ENCODE data around the gene CRB2.

Gene CRB2

DNA sequence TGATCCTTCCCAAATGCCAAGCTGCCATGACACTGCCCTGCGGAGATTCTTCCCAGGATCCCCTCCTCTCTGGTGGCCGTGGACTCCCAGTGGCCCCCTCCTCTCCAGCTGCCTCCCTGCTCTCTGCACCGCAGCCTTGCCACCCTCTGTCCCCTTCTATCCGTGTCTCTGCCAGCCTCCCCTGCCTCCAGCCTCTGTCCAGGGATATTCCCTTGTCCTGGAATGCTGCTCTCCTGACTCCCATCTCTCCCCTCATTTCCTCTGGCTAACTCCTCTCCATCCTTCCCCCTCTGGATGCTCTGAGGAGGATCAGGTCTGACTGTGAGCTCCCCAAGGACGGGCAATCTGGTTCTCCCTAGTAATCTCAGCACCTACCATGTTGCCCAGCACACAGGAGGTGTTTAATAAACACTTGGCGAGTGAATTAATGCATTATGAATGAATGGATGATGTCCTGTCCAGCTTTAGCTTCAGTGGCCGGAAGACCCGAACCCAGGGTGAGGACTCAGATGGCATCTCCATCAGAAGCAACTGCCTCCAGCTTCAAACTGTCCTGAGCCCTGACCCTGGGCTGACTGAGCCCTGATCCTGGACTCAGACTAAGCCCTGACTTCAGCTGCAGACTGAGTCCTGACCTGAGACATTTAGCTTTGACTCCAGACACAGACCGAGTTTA is 7.5 kb upstream of the CRB2 start:
- DNase-seq (ENCODE audit: low spot score): no peak

DNA sequence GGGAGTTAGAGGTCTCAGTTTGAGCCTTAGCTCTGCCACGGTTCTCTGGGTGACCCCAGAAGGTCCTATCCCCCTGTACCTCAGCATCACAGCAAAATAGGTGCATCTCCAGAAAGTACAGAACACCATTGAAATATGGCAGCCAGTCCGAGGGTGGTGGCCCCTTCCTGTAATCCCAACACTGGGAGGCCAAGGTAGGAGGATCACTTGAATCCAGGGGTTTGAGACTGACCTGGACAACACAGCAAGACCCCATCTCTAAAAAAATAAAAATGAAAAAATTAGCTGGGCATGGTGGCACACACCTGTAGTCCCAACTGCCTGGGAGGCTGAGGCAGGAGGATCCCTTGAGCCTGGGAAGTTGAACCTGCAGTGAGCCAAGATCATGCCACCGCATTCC is 7.0 kb upstream of the CRB2 start:
- no peak for DNase-seq (ENCODE audit: low spot score)

GRCh38 chr9:123349691-123350480 is 6.1 kb upstream of the CRB2 start:
- peak; percentile 81 for DNase-seq (ENCODE audit: low spot score)

DNA sequence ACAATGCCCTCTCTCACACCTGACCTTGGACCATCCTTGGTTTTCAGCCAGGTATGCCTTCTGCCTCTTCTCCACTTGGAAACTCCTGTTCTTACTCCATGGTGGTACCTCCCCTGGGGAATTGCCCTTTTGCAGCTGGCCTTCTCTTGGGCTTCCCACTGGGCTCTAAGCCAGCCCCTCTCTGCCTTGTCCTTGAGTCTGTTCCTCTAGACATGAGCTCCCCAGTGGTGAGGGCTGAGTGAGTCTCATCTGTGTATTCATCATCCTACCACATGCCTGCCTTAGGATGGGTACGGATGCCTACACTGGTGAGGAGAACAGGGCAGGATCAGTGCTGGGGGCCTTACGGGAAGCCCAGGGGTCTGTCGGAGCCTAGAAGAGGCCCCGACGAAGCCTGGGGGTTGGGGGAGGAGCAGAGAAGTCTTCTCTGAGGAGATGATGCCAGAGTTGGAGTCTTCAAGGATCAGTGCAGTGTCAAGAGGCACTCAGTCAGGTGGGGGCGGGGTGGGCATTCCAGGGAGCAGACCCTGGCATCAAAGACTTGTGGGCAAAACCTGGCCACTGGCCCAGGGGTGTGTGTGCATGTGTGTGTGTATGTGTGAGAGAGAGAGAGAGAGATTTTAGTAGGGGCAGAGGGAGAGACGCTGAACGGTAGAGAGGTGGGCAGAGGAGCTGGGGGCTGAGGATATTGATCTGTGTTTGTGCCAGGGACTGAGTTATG is 5.2 kb upstream of the CRB2 start:
- DNase-seq (ENCODE audit: low spot score): no peak

GRCh38 chr9:123353041-123353440 is 3.0 kb upstream of the CRB2 start:
- no peak for DNase-seq (ENCODE audit: low spot score)

- no peak for DNase-seq (ENCODE audit: low spot score)
Observed at GRCh38 chr9:123353984-123354591, 1.9 kb upstream of the CRB2 start.

DNA sequence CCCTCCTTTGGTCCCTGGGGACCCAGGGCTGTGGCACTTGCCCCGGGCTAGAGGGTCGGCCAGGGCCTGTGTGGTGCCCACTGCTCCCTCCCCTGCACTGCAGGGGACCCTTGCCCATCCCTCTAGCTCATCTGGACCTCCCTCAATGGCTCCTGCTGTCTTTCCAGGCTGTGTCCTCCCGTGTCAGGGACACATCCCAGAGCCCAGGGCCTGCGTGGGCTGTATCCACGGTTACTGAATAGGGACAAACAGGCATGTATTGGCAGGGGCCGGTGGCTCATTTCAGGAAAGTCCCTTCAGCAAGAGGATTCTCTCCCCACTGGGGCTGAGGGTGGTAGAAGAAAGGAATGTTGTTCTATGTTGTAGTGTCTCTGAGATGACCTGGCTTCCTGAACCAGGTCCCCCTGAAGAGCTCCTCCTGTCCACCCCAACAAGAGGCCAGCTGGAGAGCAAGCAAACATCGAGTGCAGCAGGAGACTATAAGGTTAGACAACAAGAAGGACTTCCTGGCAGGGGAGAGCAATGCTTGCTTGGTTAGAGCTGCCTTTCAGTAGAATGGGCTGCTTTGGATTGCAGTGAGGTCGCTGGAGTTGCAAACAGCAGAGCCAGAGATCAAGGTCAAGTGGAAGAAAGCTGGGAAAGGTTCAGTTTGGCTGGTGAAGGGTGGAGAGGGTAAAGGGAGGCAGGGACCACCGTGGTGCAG is 1.0 kb upstream of the CRB2 start:
- DNase-seq (ENCODE audit: low spot score): no peak

GRCh38 chr9:123356851-123357742 is 1.1 kb downstream of the CRB2 start:
- DNase-seq (ENCODE audit: low spot score): no peak

- no peak for DNase-seq (ENCODE audit: low spot score)
Observed at GRCh38 chr9:123357743-123358059, 1.7 kb downstream of the CRB2 start.

GRCh38 chr9:123358181-123358905 is 2.3 kb downstream of the CRB2 start:
- DNase-seq (ENCODE audit: low spot score): no peak

DNA sequence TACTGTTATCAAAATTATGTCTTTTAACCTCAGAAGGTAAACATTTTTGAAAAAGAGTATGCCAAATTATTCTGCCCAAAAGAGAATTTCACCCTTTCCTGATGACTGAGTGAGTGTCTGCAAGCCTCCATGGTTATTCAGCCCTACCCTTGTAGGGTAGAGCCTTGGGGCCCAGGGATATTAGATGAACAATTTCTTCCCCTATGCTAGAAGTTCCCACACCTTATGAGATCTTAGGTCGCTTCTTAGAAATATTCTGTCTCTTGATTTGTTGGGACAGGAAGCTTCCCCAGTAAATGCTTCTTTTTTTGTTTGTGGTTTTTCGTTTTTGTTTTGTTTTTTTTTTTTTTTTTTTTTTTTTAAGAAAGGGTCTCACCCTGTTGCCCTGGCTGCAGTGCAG is 3.1 kb downstream of the CRB2 start:
- DNase-seq (ENCODE audit: low spot score): no peak

GRCh38 chr9:123359546-123359945 is 3.5 kb downstream of the CRB2 start:
- no peak for DNase-seq (ENCODE audit: low spot score)

DNA sequence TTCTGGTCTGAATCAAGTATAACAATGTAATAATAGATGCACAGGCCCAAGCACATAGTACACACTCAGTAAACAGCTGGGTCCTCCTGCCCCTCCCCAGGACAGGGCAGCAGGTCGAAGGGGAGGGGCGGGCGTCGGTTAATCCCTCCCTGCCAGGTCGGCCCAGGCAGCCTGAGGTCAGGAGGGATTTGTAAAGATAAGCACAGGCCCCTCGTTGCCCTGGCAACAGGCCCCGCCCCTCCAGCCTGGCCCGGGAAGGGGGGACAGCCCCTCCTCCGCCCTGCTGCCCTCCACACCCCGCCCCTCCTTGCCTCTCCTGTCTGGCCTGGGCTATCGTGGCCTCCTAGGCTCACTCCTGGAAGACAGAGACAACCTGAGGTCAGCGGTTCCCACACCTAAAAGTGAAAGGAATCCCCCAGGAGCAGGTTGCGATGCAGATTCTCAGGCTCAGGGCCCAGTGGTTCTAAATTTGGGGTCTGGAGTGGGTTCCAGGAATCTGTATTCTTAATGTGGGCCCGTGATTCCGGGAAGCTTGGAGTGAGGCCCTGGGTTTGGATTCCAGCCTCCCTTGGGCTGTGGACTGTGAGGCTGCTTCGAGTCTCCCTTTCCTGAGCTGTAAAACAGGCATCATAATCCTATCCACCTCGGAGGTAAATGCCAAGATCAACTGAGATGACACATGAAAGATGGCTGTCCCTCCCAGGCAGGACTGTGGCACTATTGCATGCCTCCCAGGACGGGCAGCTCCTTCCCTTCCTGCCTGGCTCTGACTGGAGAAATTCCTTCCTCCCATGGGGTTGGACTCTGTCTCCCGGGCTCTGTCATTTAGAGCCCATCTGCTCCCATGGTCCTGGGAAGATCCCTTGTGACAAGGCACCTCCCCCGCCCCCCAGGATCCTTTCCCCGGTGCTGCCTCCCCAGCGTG is 4.4 kb downstream of the CRB2 start:
- DNase-seq (ENCODE audit: low spot score): no peak

- no peak for DNase-seq (ENCODE audit: low spot score)
Observed at GRCh38 chr9:123361086-123361730, 5.2 kb downstream of the CRB2 start.

DNA sequence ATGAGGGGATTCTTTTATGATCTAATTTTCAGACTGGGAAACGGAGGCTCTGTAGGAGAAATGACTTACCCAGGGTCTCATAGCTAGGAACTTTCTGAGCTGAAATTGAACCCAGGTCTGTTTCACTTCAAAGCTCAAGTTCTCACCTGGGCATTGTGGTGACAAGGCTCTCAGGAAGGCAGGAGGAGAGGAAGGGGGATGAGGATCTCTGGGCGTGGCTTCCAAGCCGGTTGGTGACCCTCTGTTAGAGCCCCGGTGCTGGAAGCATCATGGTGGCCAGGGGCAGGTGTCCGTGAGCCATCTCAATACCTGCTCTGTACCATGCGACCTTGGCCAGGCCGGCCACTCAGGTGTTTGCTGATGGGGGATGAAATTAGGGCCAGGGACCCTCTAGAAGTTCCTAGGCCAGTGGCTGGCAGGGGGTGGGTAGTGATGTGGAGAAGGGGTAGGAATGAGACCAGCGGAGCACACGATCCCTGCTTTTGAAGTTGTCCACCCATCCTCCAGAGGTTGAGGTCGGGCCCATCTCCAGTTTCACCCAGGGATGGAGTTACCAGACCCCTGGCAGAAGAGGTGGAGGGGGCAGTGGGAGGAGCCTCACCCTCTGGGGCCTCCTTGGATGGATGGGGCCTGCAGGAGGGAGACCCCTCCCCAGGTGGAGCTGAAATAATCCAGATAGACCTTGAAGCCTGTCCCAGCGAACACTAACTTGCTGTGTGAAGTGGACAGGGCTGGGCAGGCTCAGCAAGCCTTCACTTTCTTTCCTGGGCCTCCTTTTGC is 5.9 kb downstream of the CRB2 start:
- no peak for DNase-seq (ENCODE audit: low spot score)

DNA sequence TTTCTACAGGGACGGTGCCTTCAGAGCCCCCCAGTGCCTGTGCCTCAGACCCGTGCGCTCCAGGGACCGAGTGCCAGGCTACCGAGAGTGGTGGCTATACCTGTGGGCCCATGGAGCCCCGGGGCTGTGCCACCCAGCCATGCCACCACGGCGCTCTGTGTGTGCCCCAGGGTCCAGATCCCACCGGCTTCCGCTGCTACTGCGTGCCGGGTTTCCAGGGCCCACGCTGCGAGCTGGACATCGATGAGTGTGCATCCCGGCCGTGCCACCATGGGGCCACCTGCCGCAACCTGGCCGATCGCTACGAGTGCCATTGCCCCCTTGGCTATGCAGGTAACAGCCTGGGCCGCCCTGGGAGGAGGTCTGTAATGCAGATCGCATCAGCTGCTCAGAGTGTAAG is 6.9 kb downstream of the CRB2 start:
- no peak for DNase-seq (ENCODE audit: low spot score)

DNA sequence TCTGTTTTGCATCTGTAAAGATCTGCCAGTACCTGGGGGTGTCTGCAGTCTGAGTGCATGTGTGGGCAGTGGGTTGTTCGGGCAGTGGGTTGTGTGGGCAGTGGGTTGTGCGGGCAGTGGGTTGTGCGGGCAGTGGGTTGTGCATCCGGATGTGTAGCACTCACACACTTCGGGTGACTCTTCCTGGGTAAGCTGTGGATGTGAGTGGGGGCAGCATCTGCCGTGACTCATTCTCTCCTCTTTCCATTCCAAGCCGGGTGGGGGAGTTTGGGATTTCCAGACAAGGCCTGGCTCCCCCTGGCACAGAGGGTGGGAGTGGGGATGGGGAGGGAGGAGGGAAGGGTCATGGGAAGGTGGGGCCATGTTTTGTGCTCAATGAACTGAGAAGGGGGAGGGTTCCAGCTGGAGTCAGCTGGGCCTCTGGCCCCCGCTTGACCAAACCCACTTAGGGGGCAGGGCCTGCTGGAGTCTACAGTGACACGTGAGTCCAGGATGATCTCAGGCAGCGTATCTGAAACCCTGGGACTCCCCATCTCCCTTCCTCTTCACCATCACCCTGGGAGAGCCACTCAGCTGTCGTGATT is 8.3 kb downstream of the CRB2 start:
- DNase-seq (ENCODE audit: low spot score): no peak
